ENCODE results near the gene SPATA1.

The SPATA1 gene

DNA sequence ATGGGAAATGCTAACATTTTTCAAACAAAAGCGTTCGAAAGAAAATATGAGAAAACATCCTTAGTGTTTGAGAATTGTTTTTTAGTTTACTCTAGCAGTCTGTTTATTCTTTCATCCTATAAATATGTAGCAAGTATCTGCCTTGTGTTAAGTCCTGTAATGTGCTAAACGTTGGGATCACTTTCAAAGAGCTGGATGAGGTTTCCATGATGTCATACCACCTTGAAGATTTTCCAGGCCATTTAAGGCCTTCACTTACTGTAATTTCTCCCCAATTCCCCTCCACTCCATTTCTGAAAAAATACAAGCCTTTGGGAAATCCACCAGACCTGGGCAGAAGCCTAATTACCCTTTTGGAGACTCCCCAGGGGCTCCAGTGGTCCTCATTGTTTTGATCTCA is 92.2 kb downstream of the SPATA1 start:
- no peak for DNase-seq

DNA sequence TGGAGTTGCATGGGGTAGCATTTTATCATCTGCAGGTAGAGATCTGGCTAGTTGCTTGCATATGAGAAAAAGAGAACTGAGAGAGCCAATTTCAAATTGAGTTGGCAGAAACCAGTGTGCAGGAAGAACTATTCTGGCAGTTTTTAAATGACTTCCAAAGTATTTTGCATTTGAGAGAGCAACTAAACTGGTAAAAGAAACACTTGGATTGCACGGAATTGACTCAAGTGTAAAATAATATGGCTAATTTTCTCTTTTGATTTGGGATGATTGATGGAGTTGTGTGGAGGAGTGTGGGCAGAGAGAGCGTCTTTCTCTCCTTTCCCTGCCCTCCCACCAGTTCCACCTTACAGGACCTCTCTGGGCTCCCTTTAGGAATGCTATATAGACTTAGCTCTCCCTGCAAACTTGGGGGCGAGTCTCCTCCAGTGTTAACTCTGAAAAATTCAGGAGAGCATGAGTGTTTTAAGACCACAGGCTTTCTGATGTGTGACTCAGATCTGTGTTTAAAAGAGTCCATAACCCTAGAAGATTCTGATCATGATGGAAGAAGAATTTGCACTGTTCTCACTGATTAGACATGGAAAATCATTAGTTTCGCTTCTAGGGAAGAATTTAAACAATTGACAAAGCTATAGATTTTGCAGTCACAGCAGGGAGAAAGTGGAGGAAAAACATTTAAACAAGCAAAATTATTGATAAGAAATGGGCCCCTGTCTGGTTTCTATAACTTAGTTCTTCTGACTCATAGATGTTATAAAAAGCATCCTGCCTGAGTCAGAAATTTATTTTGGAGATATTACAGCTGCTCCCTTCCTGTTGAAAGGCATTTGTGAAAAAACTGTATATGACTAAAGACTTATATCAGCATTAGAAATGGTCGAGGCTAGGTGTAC is 92.9 kb downstream of the SPATA1 start:
- DNase-seq = no peak

DNA sequence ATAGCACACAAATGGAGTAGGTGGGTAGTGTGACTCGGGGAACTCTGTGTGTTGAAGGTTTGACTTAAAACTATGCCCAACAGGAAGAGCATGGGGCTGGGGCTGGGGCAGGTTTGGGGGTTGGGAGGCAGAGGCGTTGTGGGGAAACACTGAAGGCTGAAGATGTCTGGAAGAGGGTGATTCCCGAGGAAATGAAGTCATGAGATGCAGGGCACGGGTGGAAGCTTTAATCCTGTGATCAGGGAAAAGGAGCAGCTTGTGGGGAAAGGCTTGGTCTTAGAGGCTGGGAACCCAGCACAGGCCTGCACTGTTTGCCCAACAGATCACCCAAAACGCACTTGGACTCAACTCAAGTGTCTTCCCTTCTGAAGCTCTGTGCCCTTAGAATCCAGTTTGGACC is 94.6 kb downstream of the SPATA1 start:
- no peak for DNase-seq

DNA sequence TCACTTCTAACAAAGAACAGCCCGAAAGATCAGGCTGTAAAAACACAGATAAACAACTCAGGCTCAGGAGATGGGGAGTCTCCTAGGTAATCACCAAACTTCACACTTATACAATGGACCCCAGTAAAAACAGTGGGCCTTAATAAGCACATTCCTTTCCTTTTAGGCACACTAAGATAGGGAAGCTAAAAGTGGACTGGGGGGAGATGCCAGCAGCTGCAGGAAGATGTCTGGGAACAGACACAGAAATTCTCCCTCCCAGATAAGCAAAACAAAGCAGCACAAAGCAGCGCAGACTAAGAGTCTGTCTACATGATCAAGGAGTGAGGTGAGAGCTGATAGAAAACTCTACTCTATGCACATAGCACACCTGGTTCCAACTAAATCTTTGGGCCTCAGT is 97.0 kb downstream of the SPATA1 start:
- no peak for DNase-seq

DNA sequence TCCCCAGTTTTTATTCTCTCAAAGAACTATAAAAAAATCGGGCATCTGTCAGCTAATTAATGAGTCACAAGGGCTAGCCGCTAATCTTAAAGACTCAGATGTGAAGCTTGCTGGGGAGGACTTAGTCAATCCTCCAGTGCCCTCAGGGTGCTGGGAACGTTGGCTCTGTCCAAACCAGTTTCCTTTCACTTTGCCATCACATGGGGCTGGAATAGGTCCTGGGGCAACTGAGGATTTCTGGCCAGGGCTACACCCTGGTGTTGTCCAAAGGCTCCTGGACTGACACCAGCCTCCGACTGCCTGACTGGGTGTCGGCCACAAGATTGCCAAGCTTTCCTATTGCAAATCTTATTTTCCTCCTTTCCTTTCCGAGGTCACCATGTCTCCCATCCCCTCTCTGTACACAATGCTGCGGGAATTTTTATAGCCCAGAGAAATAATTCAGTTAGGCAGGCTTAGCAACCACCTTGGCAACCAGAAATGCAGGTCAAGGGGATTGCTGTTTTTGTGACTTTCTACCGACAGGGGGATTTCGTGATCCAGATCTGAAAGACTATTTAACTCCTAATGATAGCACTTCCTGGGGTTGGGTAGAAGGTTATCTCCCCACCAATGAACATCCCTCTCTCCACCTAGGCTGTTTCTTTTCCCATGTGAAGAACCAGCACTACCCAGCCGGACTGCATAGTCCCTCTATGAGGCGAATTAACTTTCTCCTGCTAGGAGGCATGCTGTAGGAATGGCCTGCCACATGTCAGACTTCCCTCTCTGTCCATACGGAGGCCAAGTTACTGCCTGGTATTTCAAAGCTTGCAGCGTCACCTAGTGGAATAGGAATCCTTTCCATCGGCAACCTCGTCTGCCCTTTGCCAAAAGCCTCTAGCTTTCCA is 98.0 kb downstream of the SPATA1 start:
- no peak for DNase-seq

DNA sequence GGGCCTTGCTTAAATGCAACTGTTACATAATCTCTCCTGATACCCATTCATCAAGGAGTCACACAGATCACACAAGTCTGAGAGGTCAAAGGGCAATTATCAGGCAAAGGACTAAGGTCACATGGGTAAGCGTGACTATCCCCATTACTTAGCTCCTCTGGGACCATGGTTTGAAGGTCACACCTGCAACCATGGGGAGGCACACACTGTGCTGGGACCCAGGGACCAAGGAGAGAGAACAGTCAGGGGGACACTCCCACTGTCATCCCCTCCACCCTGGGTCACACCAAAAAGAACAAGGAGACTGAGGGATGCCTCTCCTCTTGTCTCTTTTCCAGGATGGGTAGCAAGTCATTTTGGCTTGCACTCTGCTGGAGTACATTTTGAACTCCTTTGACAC is 99.0 kb downstream of the SPATA1 start:
- no peak for DNase-seq

DNA sequence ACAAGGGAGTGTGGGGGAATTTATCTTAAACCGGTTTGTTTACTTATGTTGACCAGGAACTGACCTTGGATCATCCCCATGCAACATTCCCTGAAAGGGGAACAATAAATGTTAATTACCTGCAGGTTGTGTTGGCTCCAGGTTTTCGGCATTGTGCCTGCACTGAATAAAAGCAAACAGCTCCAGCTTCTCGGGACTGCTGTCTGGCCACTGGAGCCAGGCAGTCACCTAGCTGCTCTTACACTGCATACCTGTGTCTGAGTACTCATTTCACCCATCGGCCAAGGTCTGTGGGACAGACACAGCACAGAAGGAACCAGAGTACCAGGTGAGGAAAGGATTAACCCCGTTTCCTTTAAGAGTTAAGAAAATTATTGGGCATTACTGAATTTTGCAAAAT is 100.8 kb downstream of the SPATA1 start:
- DNase-seq = no peak

DNA sequence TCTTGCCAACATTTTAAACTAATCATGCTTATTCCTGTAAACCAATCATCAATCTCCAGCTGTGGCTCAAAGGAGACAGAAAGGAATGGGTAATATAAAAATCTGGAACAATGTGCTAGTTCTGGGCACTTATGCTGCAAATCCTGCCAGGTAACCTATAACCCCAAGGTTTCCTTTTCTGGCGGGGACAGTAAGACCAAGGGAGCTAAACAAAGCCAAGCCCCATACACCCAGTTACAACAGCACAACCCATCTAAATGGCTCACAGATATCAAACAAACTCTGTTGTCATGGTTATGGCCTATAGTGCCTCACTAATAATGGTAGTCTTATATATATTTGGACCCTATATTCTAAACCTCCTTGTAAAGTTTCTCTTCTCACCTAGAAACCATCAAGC is 104.9 kb downstream of the SPATA1 start:
- no peak for DNase-seq

DNA sequence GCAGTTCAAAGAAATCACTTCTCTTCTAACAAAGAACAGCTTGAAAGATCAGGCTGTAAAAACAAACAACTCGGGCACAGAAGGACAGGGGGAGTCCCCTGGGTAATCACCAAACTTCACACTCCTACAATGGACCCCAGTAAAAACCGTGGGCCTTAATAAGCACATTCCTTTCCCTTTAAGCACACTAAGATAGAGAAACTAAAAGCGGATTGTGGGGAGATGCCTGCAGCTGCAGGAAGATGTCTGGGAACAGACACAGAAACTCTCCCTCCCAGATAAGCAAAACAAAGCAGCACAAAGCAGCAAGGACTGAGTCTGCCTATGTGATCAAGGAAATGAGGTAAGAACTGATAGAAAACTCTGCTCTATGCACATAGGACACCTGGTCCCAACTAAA is 105.6 kb downstream of the SPATA1 start:
- DNase-seq = no peak

DNA sequence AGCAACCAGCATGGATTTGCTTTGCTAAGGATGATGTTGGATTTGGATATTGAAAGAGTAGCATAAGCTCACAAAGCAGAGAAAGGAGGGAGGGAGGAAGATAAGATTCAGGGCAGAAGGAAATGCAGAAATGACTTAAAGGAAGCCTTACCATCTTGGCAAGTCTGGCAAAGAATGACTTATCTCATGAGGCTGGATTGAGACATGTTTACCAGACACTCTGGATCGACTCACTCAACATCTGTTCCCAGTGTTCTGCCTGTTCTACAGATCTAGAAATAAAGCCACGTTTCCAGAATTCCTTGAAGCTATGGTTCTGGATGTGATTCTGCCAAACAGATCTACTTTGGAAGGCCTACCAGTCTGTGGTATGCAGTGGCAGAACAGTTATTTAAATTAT is 106.8 kb downstream of the SPATA1 start:
- no peak for DNase-seq

DNA sequence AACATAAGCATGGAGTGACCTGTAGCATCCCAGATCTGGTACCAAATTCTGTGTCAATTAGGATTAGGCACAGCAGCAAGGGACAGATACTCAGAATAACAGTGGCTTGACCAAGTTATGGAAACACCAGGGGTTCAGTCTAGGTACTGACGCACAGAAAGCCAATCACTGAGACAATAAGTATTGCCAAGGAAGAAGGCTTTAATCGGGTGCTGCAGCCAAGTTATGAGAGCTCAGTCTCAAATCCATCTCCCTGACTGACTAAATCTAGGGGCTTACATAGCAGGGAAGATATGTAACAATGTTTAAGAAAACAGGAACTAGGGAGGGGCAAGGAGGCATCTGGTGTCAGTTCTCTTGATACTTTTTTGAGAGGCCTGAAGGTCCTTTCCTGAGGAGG is 107.7 kb downstream of the SPATA1 start:
- no peak for DNase-seq

DNA sequence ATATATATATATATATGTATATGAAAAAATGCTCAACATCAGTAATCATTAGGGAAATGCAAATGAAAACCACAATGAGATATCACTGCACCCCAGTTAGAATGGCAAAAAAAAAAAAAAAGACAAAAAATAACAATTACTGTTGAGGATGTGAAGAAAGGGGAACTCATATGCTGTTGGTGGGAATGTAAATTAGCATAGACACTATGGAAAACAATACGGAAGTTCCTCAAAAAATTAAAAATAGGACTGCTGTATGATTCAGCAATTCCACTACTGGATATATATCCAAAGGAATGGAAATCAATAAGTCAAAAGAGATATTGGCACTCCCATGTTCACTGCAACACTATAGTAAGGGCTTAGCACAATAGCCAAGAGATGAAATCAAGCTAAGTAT is 109.6 kb downstream of the SPATA1 start:
- DNase-seq = no peak

Data from CD4-positive, alpha-beta T cell treated with Interleukin-12 subunit alpha and Interleukin-12 subunit beta, for 1 hour (primary cell).